ENCODE results near the gene BEGAIN. TPM values are rescaled to one million over a fixed set of nuclear protein-coding genes. Genes with fewer than 3 reads are reported as not detected.

Gene BEGAIN
- total RNA-seq, 2 experiments from 2014 or later: 5.9 to 6.6 TPM

GRCh38 chr14:100619396-100620254 lies 32.4 kb upstream of the BEGAIN start:
- no peak overlapping the region for H3K4me3 Mint-ChIP-seq
- DNase-seq: no peak
- H3K36me3 Mint-ChIP-seq: no peaks in the 10 kb centered on the region
- H3K4me1 Mint-ChIP-seq: peaks cover 16% of the 10 kb centered on the region
- H3K27ac Mint-ChIP-seq: no peak overlapping the region
- H3K9me3 Mint-ChIP-seq: no peaks in the 10 kb centered on the region
- no peaks in the 10 kb centered on the region for H3K27me3 Mint-ChIP-seq

GRCh38 chr14:100618763-100619320 lies 31.6 kb upstream of the BEGAIN start:
- Mint-ChIP-seq H3K27ac (no peak overlapping the region), H3K36me3 (no peaks in the 10 kb centered on the region), H3K27me3 (no peaks in the 10 kb centered on the region), H3K9me3 (no peaks in the 10 kb centered on the region), H3K4me1 (peaks cover 16% of the 10 kb centered on the region), H3K4me3 (no peak overlapping the region)
- no peak for DNase-seq

GRCh38 chr14:100618318-100618693 lies 31.1 kb upstream of the BEGAIN start:
- Mint-ChIP-seq H3K27ac (no peak overlapping the region), H3K27me3 (no peaks in the 10 kb centered on the region), H3K36me3 (no peaks in the 10 kb centered on the region), H3K9me3 (no peaks in the 10 kb centered on the region), H3K4me3 (no peak overlapping the region), H3K4me1 (peaks cover 16% of the 10 kb centered on the region)
- DNase-seq: no peak

GRCh38 chr14:100617410-100618317 lies 30.4 kb upstream of the BEGAIN start:
- DNase-seq: no peak

GRCh38 chr14:100616854-100617409 lies 29.7 kb upstream of the BEGAIN start:
- H3K4me3 Mint-ChIP-seq: no peak overlapping the region
- no peaks in the 10 kb centered on the region for H3K36me3 Mint-ChIP-seq
- H3K4me1 Mint-ChIP-seq: peaks cover 16% of the 10 kb centered on the region
- no peak overlapping the region for H3K27ac Mint-ChIP-seq
- no peak for DNase-seq
- H3K9me3 Mint-ChIP-seq: no peaks in the 10 kb centered on the region
- no peaks in the 10 kb centered on the region for H3K27me3 Mint-ChIP-seq

More at GRCh38 chr14:100617410-100618317, 30.4 kb upstream of the BEGAIN start:
- Mint-ChIP-seq H3K36me3 (no peaks in the 10 kb centered on the region), H3K27me3 (no peaks in the 10 kb centered on the region), H3K9me3 (no peaks in the 10 kb centered on the region), H3K4me3 (no peak overlapping the region), H3K4me1 (peaks cover 16% of the 10 kb centered on the region), H3K27ac (no peak overlapping the region)

- no peaks in the 10 kb centered on the region for H3K9me3 Mint-ChIP-seq
- no peaks in the 10 kb centered on the region for H3K36me3 Mint-ChIP-seq
- H3K27ac Mint-ChIP-seq: no peak overlapping the region
- peaks cover 16% of the 10 kb centered on the region for H3K4me1 Mint-ChIP-seq
- DNase-seq: no peak
- no peaks in the 10 kb centered on the region for H3K27me3 Mint-ChIP-seq
- H3K4me3 Mint-ChIP-seq: no peak overlapping the region
Measured at GRCh38 chr14:100615736-100616695, 28.8 kb upstream of the BEGAIN start.

- DNase-seq: no peak
- no peak overlapping the region for H3K27ac Mint-ChIP-seq
- H3K4me1 Mint-ChIP-seq: peaks cover 16% of the 10 kb centered on the region
- no peaks in the 10 kb centered on the region for H3K9me3 Mint-ChIP-seq
- H3K36me3 Mint-ChIP-seq: no peaks in the 10 kb centered on the region
- no peaks in the 10 kb centered on the region for H3K27me3 Mint-ChIP-seq
- no peak overlapping the region for H3K4me3 Mint-ChIP-seq
Measured at GRCh38 chr14:100614803-100615202, 27.6 kb upstream of the BEGAIN start.

GRCh38 chr14:100612986-100613385 lies 25.8 kb upstream of the BEGAIN start:
- Mint-ChIP-seq H3K4me1 (peaks cover 11% of the 10 kb centered on the region), H3K27ac (no peak overlapping the region), H3K9me3 (no peaks in the 10 kb centered on the region), H3K27me3 (no peaks in the 10 kb centered on the region), H3K36me3 (no peaks in the 10 kb centered on the region), H3K4me3 (no peak overlapping the region)
- no peak for DNase-seq

GRCh38 chr14:100611811-100612480 lies 24.7 kb upstream of the BEGAIN start:
- H3K9me3 Mint-ChIP-seq: no peaks in the 10 kb centered on the region
- peaks cover under 1% of the 10 kb centered on the region for H3K4me1 Mint-ChIP-seq
- no peaks in the 10 kb centered on the region for H3K27me3 Mint-ChIP-seq
- no peak for DNase-seq
- no peaks in the 10 kb centered on the region for H3K36me3 Mint-ChIP-seq
- H3K27ac Mint-ChIP-seq: no peak overlapping the region
- H3K4me3 Mint-ChIP-seq: no peak overlapping the region

GRCh38 chr14:100610511-100611217 lies 23.4 kb upstream of the BEGAIN start:
- H3K4me1 Mint-ChIP-seq: no peaks in the 10 kb centered on the region
- H3K9me3 Mint-ChIP-seq: no peaks in the 10 kb centered on the region
- no peak for DNase-seq
- H3K4me3 Mint-ChIP-seq: no peak overlapping the region
- no peaks in the 10 kb centered on the region for H3K27me3 Mint-ChIP-seq
- no peaks in the 10 kb centered on the region for H3K36me3 Mint-ChIP-seq
- H3K27ac Mint-ChIP-seq: no peak overlapping the region

- Mint-ChIP-seq H3K27me3 (no peaks in the 10 kb centered on the region), H3K27ac (no peak overlapping the region), H3K9me3 (no peaks in the 10 kb centered on the region), H3K36me3 (no peaks in the 10 kb centered on the region), H3K4me1 (no peaks in the 10 kb centered on the region), H3K4me3 (no peak overlapping the region)
- DNase-seq: no peak
Measured at GRCh38 chr14:100609941-100610391, 22.7 kb upstream of the BEGAIN start.

- H3K4me1 Mint-ChIP-seq: no peaks in the 10 kb centered on the region
- no peak overlapping the region for H3K27ac Mint-ChIP-seq
- H3K9me3 Mint-ChIP-seq: no peaks in the 10 kb centered on the region
- no peaks in the 10 kb centered on the region for H3K36me3 Mint-ChIP-seq
- H3K4me3 Mint-ChIP-seq: no peak overlapping the region
- no peak for DNase-seq
- no peaks in the 10 kb centered on the region for H3K27me3 Mint-ChIP-seq
Measured at GRCh38 chr14:100609331-100609870, 22.2 kb upstream of the BEGAIN start.

All from activated naive CD8-positive, alpha-beta T cell treated with anti-CD3 and anti-CD28 coated beads for 36 hours (primary cell).